Upper lobe of left lung (tissue), 6 donors: Measurements from ENCODE around the gene SPG7. TPM values are rescaled to one million over a fixed set of nuclear protein-coding genes. Genes with fewer than 3 reads are reported as not detected.
A peak's percentile ranks its signal among the peaks of the same experiment; 100 is the strongest.

Source experiments
- ATAC-seq, 2 donors: fragments of 200-7000 bp; cut with Tn5 transposase; one replicate each; pipeline ENCODE4 v1.9.1; 2022; ENCODE audit warnings: mild to moderate bottlenecking in 2 of 2, moderate library complexity in 2 of 2; ENCODE audit not compliant: low FRiP score in 2 of 2
- DNase-seq, 2 donors: peaks; one replicate each; pipeline ENCODE4 v3.0.0-alpha.2; 2019 to 2020
- H3K27ac ChIP-seq, 4 donors: fragments of 200-600 bp; sonication (generic); one replicate each; pipeline ENCODE4 v1.5.1; 2016 to 2019
- H3K27me3 ChIP-seq, 4 donors: fragments of 200-600 bp; sonication (generic); one replicate each; pipeline ENCODE4 v1.5.1; 2017 to 2019
- H3K36me3 ChIP-seq, 4 donors: fragments of 200-600 bp; sonication (generic); one replicate each; pipeline ENCODE4 v1.5.1; 2016 to 2019
- H3K4me1 ChIP-seq, 4 donors: fragments of 200-600 bp; sonication (generic); one replicate each; pipeline ENCODE4 v1.5.1; 2018 to 2019
- H3K4me3 ChIP-seq, 4 donors: fragments of 200-600 bp; sonication (generic); one replicate each; pipeline ENCODE4 v1.5.1; 2017 to 2019; ENCODE audit warnings: mild to moderate bottlenecking in 2 of 4, moderate library complexity in 1 of 4
- H3K9me3 ChIP-seq, 4 donors: fragments of 200-600 bp; sonication (generic); one replicate each; pipeline ENCODE4 v1.5.1; 2018 to 2019
- CTCF ChIP-seq, 6 experiments: fragments of 450-650 bp in 4 of 6; fragments of 200-600 bp in 2 of 6; sonication (generic) in 2 of 6; IDR thresholded peaks; one replicate each; pipeline ENCODE4 v1.5.1; 2016 to 2019; ENCODE audit warnings: antibody characterized with exemption in 6 of 6
- EP300 ChIP-seq, 4 donors: sonication (generic); formaldehyde crosslinking; IDR thresholded peaks; one replicate each; pipeline ENCODE4 v1.5.1; 2017; ENCODE audit warnings: antibody characterized with exemption in 4 of 4, control low read depth in 2 of 4
- POLR2A ChIP-seq, 4 donors: fragments of 450-650 bp; IDR thresholded peaks; one replicate each; pipeline ENCODE4 v1.5.1; 2016 to 2017; ENCODE audit warnings: antibody characterized with exemption in 4 of 4, mild to moderate bottlenecking in 2 of 4
- POLR2AphosphoS5 ChIP-seq, 2 donors: sonication (generic); formaldehyde crosslinking; IDR thresholded peaks; one replicate each; pipeline ENCODE4 v1.5.1; 2017; ENCODE audit warnings: antibody characterized with exemption in 2 of 2
- WGBS, 2 donors: methylation state at CpG; one replicate each; pipeline ENCODE4 v1.1.5; 2017 to 2018; 5-methylcytosine and 5-hydroxymethylcytosine counted together
- total RNA-seq, 6 donors: library from RNA; depleted of rRNA in 4 of 6; stranded (reverse); fragments of >200 nt in 4 of 6; gene quantifications; one replicate each; pipeline versions ENCODE4 v1.1.0 to v1.2.1, GENCODE V29; 2016 to 2021
- donor health status: DM: no; HTN: no; CAD: no; lungs with moderate emphysema.
- donor health status: DM: no; HTN: yes; CAD: no; lungs with severe emphysema.

The SPG7 gene
- total RNA-seq, 6 donors from 2014 or later: 72.6 to 419 (median 111) TPM

- Histone ChIP-seq H3K4me3 (no peak overlapping the region), H3K4me1 (peaks cover 36 to 67% (median 52%) of the 10 kb centered on the region in 4 donors), H3K9me3 (no peaks in the 10 kb centered on the region), H3K27me3 (no peaks in the 10 kb centered on the region), H3K27ac (no peak overlapping the region), H3K36me3 (peaks cover 15 to 40% (median 36%) of the 10 kb centered on the region in 4 donors)
- WGBS, 2 donors: 85 to 88% methylated on average over 12 of the region's 12 CpGs
- DNase-seq (no peak), ATAC-seq (no peak)
- TF ChIP-seq EP300 (IDR thresholded peaks at IDR 0.05): no peak
- no peak for TF ChIP-seq POLR2AphosphoS5 (IDR thresholded peaks at IDR 0.05)
- TF ChIP-seq CTCF (IDR thresholded peaks at IDR 0.05): no peak
- no peak for TF ChIP-seq POLR2A (IDR thresholded peaks at IDR 0.05)
Observed at GRCh38 chr16:89562939-89563338, 54.7 kb downstream of the SPG7 start.

- peaks cover 15 to 40% (median 36%) of the 10 kb centered on the region in 4 donors for H3K36me3 ChIP-seq
- no peaks in the 10 kb centered on the region for H3K27me3 ChIP-seq
- ATAC-seq (no peak), DNase-seq (no peak)
- no peak overlapping the region for H3K4me3 ChIP-seq
- H3K27ac ChIP-seq: no peak overlapping the region
- peaks cover 36 to 66% (median 52%) of the 10 kb centered on the region in 4 donors for H3K4me1 ChIP-seq
- 69 to 84% methylated on average over 9 to 12 of the region's 12 CpGs for WGBS, 2 donors
- no peaks in the 10 kb centered on the region for H3K9me3 ChIP-seq
- no peak for TF ChIP-seq POLR2A (IDR thresholded peaks at IDR 0.05)
- TF ChIP-seq POLR2AphosphoS5 (IDR thresholded peaks at IDR 0.05): no peak
- no peak for TF ChIP-seq EP300 (IDR thresholded peaks at IDR 0.05)
- no peak for TF ChIP-seq CTCF (IDR thresholded peaks at IDR 0.05)
Observed at GRCh38 chr16:89563639-89564392, 55.6 kb downstream of the SPG7 start.

- no peak overlapping the region for H3K4me3 ChIP-seq
Observed at GRCh38 chr16:89564476-89565255, 56.5 kb downstream of the SPG7 start.

GRCh38 chr16:89565256-89565505, 57.0 kb downstream of the SPG7 start:
- DNase-seq (no peak), ATAC-seq (no peak)
- Histone ChIP-seq H3K9me3 (no peaks in the 10 kb centered on the region), H3K4me3 (no peak overlapping the region), H3K4me1 (peaks cover 33 to 52% (median 42%) of the 10 kb centered on the region in 4 donors), H3K27ac (no peak overlapping the region), H3K36me3 (peaks cover 15 to 40% (median 36%) of the 10 kb centered on the region in 4 donors), H3K27me3 (no peaks in the 10 kb centered on the region)
- no CpG with 5 or more reads among the region's 3 CpGs for WGBS, 2 donors
- TF ChIP-seq CTCF (IDR thresholded peaks at IDR 0.05) (no peak), POLR2AphosphoS5 (IDR thresholded peaks at IDR 0.05) (no peak), EP300 (IDR thresholded peaks at IDR 0.05) (no peak), POLR2A (IDR thresholded peaks at IDR 0.05) (no peak)

More at GRCh38 chr16:89564476-89565255, 56.5 kb downstream of the SPG7 start:
- no peak overlapping the region for H3K27ac ChIP-seq
- H3K9me3 ChIP-seq: no peaks in the 10 kb centered on the region
- DNase-seq (no peak), ATAC-seq (no peak)
- H3K36me3 ChIP-seq: peaks cover 15 to 40% (median 36%) of the 10 kb centered on the region in 4 donors
- H3K27me3 ChIP-seq: no peaks in the 10 kb centered on the region
- TF ChIP-seq POLR2A (IDR thresholded peaks at IDR 0.05) (peak in 1 of 4 donors; percentile 30), EP300 (IDR thresholded peaks at IDR 0.05) (no peak)
- WGBS, 2 donors: 76 to 83% methylated on average over 6 to 22 of the region's 22 CpGs
- peaks cover 34 to 57% (median 44%) of the 10 kb centered on the region in 4 donors for H3K4me1 ChIP-seq
